Neural cell (in vitro differentiated cells): Measurements from ENCODE around the gene BCAP29. TPM values are rescaled to one million over a fixed set of nuclear protein-coding genes. Genes with fewer than 3 reads are reported as not detected.
"Not testable (repeated sequence)": the region's sequence is repeated elsewhere in the genome, so short reads cannot be mapped to it uniquely, and the experiment has no call there.

Source experiments
- H2AFZ ChIP-seq: fragments of 200-600, 300-800 bp; sonication (generic), shearing (Covaris generic); 2 replicates; pipeline ENCODE4 v1.6.0; 2014; ENCODE audit warnings: low read depth, mild to moderate bottlenecking, antibody characterized with exemption, low read length, moderate library complexity
- H3F3A ChIP-seq: fragments of 200-600 bp; shearing (Covaris generic); 2 replicates; pipeline ENCODE4 v1.6.1; 2016; ENCODE audit warnings: mild to moderate bottlenecking, moderate library complexity, mixed read lengths, antibody characterized with exemption, low read length; ENCODE audit not compliant: insufficient read depth, poor library complexity, severe bottlenecking
- H3K27ac ChIP-seq: fragments of 200-600, 300-800 bp; sonication (generic), shearing (Covaris generic); 2 replicates; pipeline ENCODE4 v1.5.1; 2014; ENCODE audit warnings: mild to moderate bottlenecking, low read length, moderate library complexity
- H3K27me3 ChIP-seq: fragments of 300-800, 200-600 bp; sonication (generic), shearing (Covaris generic); 2 replicates; pipeline ENCODE4 v1.6.0; 2014; ENCODE audit warnings: mild to moderate bottlenecking, low read depth, low read length, moderate library complexity; ENCODE audit not compliant: insufficient read depth
- H3K36me3 ChIP-seq: fragments of 300-800, 200-600 bp; sonication (generic), shearing (Covaris generic); 2 replicates; pipeline ENCODE4 v1.5.1; 2014; ENCODE audit warnings: mild to moderate bottlenecking, antibody characterized with exemption, low read length, moderate library complexity; ENCODE audit not compliant: insufficient read depth
- H3K4me2 ChIP-seq: fragments of 300-800, 200-600 bp; sonication (generic), shearing (Covaris generic); 2 replicates; pipeline ENCODE4 v1.6.0; 2014; ENCODE audit warnings: mild to moderate bottlenecking, low read length
- H3K4me3 ChIP-seq: fragments of 300-800, 200-600 bp; sonication (generic), shearing (Covaris generic); 2 replicates; pipeline ENCODE4 v1.5.1; 2014; ENCODE audit warnings: mild to moderate bottlenecking, low read length, moderate library complexity
- H3K79me2 ChIP-seq: fragments of 200-600 bp; shearing (Covaris generic); replicated peaks from 2 replicates; pipeline ENCODE4 v1.6.0; 2014; ENCODE audit warnings: mild to moderate bottlenecking, low read length, moderate library complexity; ENCODE audit not compliant: insufficient read depth
- H3K9ac ChIP-seq: fragments of 300-800, 200-600 bp; sonication (generic), shearing (Covaris generic); 2 replicates; pipeline ENCODE4 v1.6.1; 2016; ENCODE audit warnings: mild to moderate bottlenecking, low read length, mixed read lengths
- H3K9me2 ChIP-seq: fragments of 200-600 bp; shearing (Covaris generic); 2 replicates; pipeline ENCODE4 v1.6.1; 2016; ENCODE audit warnings: mild to moderate bottlenecking, low read length, mixed read lengths; ENCODE audit not compliant: insufficient read depth
- H3K9me3 ChIP-seq: fragments of 200-600, 300-800 bp; sonication (generic), shearing (Covaris generic); 2 replicates; pipeline ENCODE4 v1.6.1; 2016; ENCODE audit warnings: mild to moderate bottlenecking, mixed run types, low read length, moderate library complexity, mixed read lengths
- H4K20me1 ChIP-seq: fragments of 200-600 bp; shearing (Covaris generic); 2 replicates; pipeline ENCODE4 v1.6.1; 2016; ENCODE audit warnings: mild to moderate bottlenecking, mixed run types; ENCODE audit not compliant: insufficient read depth
- CTCF ChIP-seq: fragments of 450-650 bp; IDR thresholded peaks from 2 replicates; pipeline ENCODE4 v1.5.1; 2014; ENCODE audit warnings: antibody characterized with exemption, mild to moderate bottlenecking, moderate library complexity; ENCODE audit not compliant: poor library complexity, severe bottlenecking
- EP300 ChIP-seq: fragments of 450-650 bp; conservative IDR thresholded peaks from 2 replicates; pipeline ENCODE4 v1.6.1; 2014; ENCODE audit warnings: antibody characterized with exemption, mild to moderate bottlenecking, moderate library complexity; ENCODE audit not compliant: poor library complexity, severe bottlenecking
- EZH2 ChIP-seq: fragments of 200-600, 300-800 bp; shearing (Covaris generic), sonication (generic); IDR thresholded peaks from 2 replicates; pipeline ENCODE4 v1.6.1; 2014; ENCODE audit warnings: antibody characterized with exemption, low read length, borderline replicate concordance, mild to moderate bottlenecking; ENCODE audit not compliant: insufficient read depth, poor library complexity, severe bottlenecking
- MXI1 ChIP-seq: fragments of 450-650 bp; conservative IDR thresholded peaks from 2 replicates; pipeline ENCODE4 v1.6.1; 2014; ENCODE audit warnings: antibody characterized with exemption, mild to moderate bottlenecking; ENCODE audit not compliant: poor library complexity, severe bottlenecking
- POLR2AphosphoS5 ChIP-seq: IDR thresholded peaks from 2 replicates; pipeline ENCODE4 v1.6.1; 2012
- RAD21 ChIP-seq: fragments of 450-650 bp; conservative IDR thresholded peaks from 2 replicates; pipeline ENCODE4 v1.6.1; 2014; ENCODE audit warnings: antibody characterized with exemption, mild to moderate bottlenecking, moderate library complexity
- REST ChIP-seq: IDR thresholded peaks from 2 replicates; pipeline ENCODE4 v1.6.1; 2012; ENCODE audit warnings: borderline replicate concordance
- SMC3 ChIP-seq: fragments of 450-650 bp; conservative IDR thresholded peaks from 2 replicates; pipeline ENCODE4 v1.6.1; 2014; ENCODE audit warnings: antibody characterized with exemption, mild to moderate bottlenecking, moderate library complexity; ENCODE audit not compliant: poor library complexity
- TAF1 ChIP-seq: IDR thresholded peaks from 2 replicates; pipeline ENCODE4 v1.6.1; 2012; ENCODE audit warnings: low read depth
- polyA plus RNA-seq: library from polyadenylated mRNA; depleted of rRNA; stranded (reverse); fragments of >200 nt; gene quantifications from 2 replicates; pipeline ENCODE4 v1.2.3, GENCODE V29; 2014

BCAP29 gene
- polyA plus RNA-seq, 1 donor from 2014 or later, result 51.5 TPM

- no peak overlapping the region for H3K27ac ChIP-seq
- H3K9me3 ChIP-seq, result no peaks in the 10 kb centered on the region
- no peaks in the 10 kb centered on the region for H4K20me1 ChIP-seq
- no peak overlapping the region for H3K4me3 ChIP-seq
- H3K27me3 ChIP-seq, result no peaks in the 10 kb centered on the region
- H3K9me2 ChIP-seq, result no peaks in the 10 kb centered on the region
- no peaks in the 10 kb centered on the region for H3F3A ChIP-seq
- no peak overlapping the region for H2AFZ ChIP-seq
- H3K4me2 ChIP-seq, result no peak overlapping the region
- TF ChIP-seq REST (no peak), EZH2 (no peak), EP300 (no peak), SMC3 (no peak), POLR2AphosphoS5 (no peak), CTCF (no peak), MXI1 (no peak), RAD21 (no peak), TAF1 (no peak)
- no peaks in the 10 kb centered on the region for H3K36me3 ChIP-seq
- no peak overlapping the region for H3K9ac ChIP-seq
- no peaks in the 10 kb centered on the region for H3K79me2 ChIP-seq
Measured at GRCh38 chr7:107638594-107638993, 58.5 kb downstream of the BCAP29 start.

GRCh38 chr7:107639070-107639469 lies 59.0 kb downstream of the BCAP29 start:
- H3F3A ChIP-seq, H3K36me3 ChIP-seq, H4K20me1 ChIP-seq, H3K4me2 ChIP-seq, H3K27me3 ChIP-seq, H3K4me3 ChIP-seq, H3K27ac ChIP-seq, H3K9me2 ChIP-seq, H3K79me2 ChIP-seq, H3K9me3 ChIP-seq, H2AFZ ChIP-seq, H3K9ac ChIP-seq: not testable (repeated sequence)

- Histone ChIP-seq H3K9ac (no peak overlapping the region), H3K9me2 (no peaks in the 10 kb centered on the region), H3F3A (no peaks in the 10 kb centered on the region), H3K4me3 (no peak overlapping the region), H3K79me2 (no peaks in the 10 kb centered on the region), H2AFZ (no peak overlapping the region), H3K27ac (no peak overlapping the region), H3K36me3 (no peaks in the 10 kb centered on the region), H4K20me1 (no peaks in the 10 kb centered on the region), H3K27me3 (no peaks in the 10 kb centered on the region), H3K9me3 (no peaks in the 10 kb centered on the region), H3K4me2 (no peak overlapping the region)
- TF ChIP-seq REST (no peak), POLR2AphosphoS5 (no peak), MXI1 (no peak), RAD21 (no peak), EP300 (no peak), TAF1 (no peak), SMC3 (no peak), EZH2 (no peak), CTCF (no peak)
Measured at GRCh38 chr7:107641676-107642075, 61.6 kb downstream of the BCAP29 start.
